Vagina (tissue), 2 donors: ENCODE results near the gene UBQLNL. TPM values are rescaled to one million over a fixed set of nuclear protein-coding genes. Genes with fewer than 3 reads are reported as not detected.

Experiments
- DNase-seq, 2 donors: peaks; one replicate each; pipeline ENCODE4 v3.0.0-alpha.2; 2017; ENCODE audit errors: extremely low spot score in 2 of 2
- H3K27ac ChIP-seq: fragments of 200-600 bp; sonication (generic); one replicate; pipeline ENCODE4 v1.5.1; 2019
- H3K27me3 ChIP-seq: fragments of 200-600 bp; sonication (generic); one replicate; pipeline ENCODE4 v1.5.1; 2019
- H3K36me3 ChIP-seq, 2 donors: fragments of 200-600 bp; sonication (generic); one replicate each; pipeline ENCODE4 v1.5.1; 2017 to 2019
- H3K4me1 ChIP-seq: fragments of 200-600 bp; sonication (generic); one replicate; pipeline ENCODE4 v1.5.1; 2019
- H3K4me3 ChIP-seq, 2 donors: fragments of 200-600 bp; sonication (generic); 1 replicate in 1 of 2; 2 replicates in 1 of 2; pipeline ENCODE4 v1.5.1; 2016 to 2019
- H3K9me3 ChIP-seq: fragments of 200-600 bp; sonication (generic); one replicate; pipeline ENCODE4 v1.5.1; 2019
- POLR2A ChIP-seq, 2 donors: fragments of 450-650 bp; IDR thresholded peaks; one replicate each; pipeline ENCODE4 v1.6.1; 2017; ENCODE audit warnings: antibody characterized with exemption in 2 of 2, mild to moderate bottlenecking in 2 of 2, moderate library complexity in 2 of 2
- POLR2AphosphoS5 ChIP-seq, 2 donors: sonication (generic); formaldehyde crosslinking; IDR thresholded peaks; one replicate each; pipeline ENCODE4 v1.9.0; 2017; ENCODE audit warnings: antibody characterized with exemption in 2 of 2, mild to moderate bottlenecking in 2 of 2, low read depth in 1 of 2; ENCODE audit not compliant: insufficient read depth in 1 of 2
- intact Hi-C: fragments of 100-400 bp; cut with DNase I; formaldehyde crosslinking; loops from one replicate; pipeline ENCODE4 v1.15.1; 2023
- total RNA-seq: library from RNA; depleted of rRNA; stranded (reverse); fragments of >200 nt; gene quantifications from one replicate; pipeline ENCODE4 v1.2.3, GENCODE V29; 2016
- TF ChIP-seq, protein P1 (sequence below), 3 experiments: fragments of 450-650 bp in 2 of 3; fragments of 200-600 bp in 1 of 3; sonication (generic) in 1 of 3; IDR thresholded peaks; one replicate each; pipeline ENCODE4 v1.5.1; 2017 to 2019; ENCODE audit warnings: antibody characterized with exemption in 3 of 3, mild to moderate bottlenecking in 2 of 3, moderate library complexity in 2 of 3

UBQLNL gene
- total RNA-seq, 1 donor from 2014 or later, result 0.98 TPM

DNA sequence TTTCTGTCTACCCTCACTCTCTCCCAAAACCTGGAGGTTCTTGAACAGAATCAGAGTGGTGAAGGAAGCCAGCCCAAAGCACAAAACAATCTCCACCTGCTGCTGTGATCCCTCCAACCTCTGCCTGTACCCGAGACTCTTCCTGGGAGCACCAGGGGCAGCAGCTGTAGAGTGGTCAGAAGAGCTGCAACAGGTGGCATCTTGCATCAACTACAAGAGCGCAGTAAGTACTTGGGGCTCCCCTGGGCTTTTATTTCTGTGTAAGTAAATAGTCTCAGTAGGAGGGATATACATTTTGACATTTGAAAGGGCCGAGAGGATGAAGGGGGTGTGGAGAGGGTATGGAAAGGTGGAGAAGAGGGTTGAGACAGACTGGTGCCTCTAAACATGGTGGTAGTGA is 8.3 kb upstream of the UBQLNL start:
- no peaks in the 10 kb centered on the region for H3K27me3 ChIP-seq
- H3K4me1 ChIP-seq, result no peaks in the 10 kb centered on the region
- H3K9me3 ChIP-seq, result no peaks in the 10 kb centered on the region
- TF ChIP-seq, protein P1, sequence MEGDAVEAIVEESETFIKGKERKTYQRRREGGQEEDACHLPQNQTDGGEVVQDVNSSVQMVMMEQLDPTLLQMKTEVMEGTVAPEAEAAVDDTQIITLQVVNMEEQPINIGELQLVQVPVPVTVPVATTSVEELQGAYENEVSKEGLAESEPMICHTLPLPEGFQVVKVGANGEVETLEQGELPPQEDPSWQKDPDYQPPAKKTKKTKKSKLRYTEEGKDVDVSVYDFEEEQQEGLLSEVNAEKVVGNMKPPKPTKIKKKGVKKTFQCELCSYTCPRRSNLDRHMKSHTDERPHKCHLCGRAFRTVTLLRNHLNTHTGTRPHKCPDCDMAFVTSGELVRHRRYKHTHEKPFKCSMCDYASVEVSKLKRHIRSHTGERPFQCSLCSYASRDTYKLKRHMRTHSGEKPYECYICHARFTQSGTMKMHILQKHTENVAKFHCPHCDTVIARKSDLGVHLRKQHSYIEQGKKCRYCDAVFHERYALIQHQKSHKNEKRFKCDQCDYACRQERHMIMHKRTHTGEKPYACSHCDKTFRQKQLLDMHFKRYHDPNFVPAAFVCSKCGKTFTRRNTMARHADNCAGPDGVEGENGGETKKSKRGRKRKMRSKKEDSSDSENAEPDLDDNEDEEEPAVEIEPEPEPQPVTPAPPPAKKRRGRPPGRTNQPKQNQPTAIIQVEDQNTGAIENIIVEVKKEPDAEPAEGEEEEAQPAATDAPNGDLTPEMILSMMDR (IDR thresholded peaks at IDR 0.05), result no peak
- TF ChIP-seq POLR2A (IDR thresholded peaks at IDR 0.05) (no peak), POLR2AphosphoS5 (IDR thresholded peaks at IDR 0.05; ENCODE audit: insufficient read depth in 1 of 2, low read depth in 1 of 2) (no peak)
- H3K4me3 ChIP-seq, result no peak overlapping the region
- intact Hi-C loops, result no loop called here
- DNase-seq, result no peak
- H3K27ac ChIP-seq, result no peak overlapping the region
- no peaks in the 10 kb centered on the region for H3K36me3 ChIP-seq

DNA sequence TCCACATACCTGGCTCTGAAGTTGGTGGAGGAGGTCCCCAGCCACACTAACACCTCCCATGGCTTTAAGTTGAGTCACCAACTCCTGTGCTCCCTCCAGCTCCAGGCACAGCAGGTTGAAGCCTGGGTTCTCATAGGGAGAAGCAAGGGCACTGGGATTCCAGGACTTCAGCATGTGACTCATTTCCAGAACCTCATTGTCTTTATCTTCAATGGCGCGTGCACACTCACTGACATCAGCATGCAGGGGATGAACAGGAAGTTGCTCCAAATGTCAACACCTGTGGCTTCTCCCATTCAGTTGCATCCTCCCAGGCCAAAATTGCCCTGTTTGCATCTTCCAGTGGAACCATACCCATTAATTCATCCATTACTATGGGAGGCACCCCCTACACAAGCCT is 5.8 kb upstream of the UBQLNL start:
- intact Hi-C loops, result no loop called here
- Histone ChIP-seq H3K9me3 (no peaks in the 10 kb centered on the region), H3K27me3 (no peaks in the 10 kb centered on the region), H3K4me3 (no peak overlapping the region), H3K4me1 (no peaks in the 10 kb centered on the region), H3K27ac (no peak overlapping the region), H3K36me3 (no peaks in the 10 kb centered on the region)
- no peak for TF ChIP-seq POLR2AphosphoS5 (IDR thresholded peaks at IDR 0.05; ENCODE audit: insufficient read depth in 1 of 2, low read depth in 1 of 2)
- TF ChIP-seq, protein P1 (IDR thresholded peaks at IDR 0.05), result no peak
- DNase-seq, result no peak

DNA sequence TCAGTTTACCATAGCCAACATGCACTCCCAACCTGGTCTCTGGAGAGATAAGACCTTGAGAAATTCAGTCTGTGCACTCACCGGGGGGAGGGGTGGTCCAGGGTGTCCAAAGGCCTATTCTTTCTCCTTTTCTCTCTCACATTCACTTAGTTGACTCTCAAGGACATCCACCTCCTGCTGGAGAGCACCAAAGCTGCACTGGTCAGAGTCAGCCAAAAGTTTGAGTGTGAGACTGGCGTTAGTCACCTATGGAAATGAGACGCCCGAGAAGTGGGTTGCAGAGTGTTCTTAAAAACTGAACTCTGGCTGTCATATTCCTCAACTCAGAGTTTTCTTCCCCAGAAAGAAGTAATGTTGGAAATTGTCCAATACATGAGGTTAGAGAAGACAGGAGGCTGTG is 5.0 kb upstream of the UBQLNL start:
- DNase-seq, result no peak
- no peaks in the 10 kb centered on the region for H3K36me3 ChIP-seq
- no peaks in the 10 kb centered on the region for H3K9me3 ChIP-seq
- no peaks in the 10 kb centered on the region for H3K27me3 ChIP-seq
- no peak overlapping the region for H3K27ac ChIP-seq
- intact Hi-C loops, result no loop called here
- TF ChIP-seq POLR2AphosphoS5 (IDR thresholded peaks at IDR 0.05; ENCODE audit: insufficient read depth in 1 of 2, low read depth in 1 of 2), result no peak
- TF ChIP-seq, protein P1 (IDR thresholded peaks at IDR 0.05), result no peak
- TF ChIP-seq POLR2A (IDR thresholded peaks at IDR 0.05), result no peak
- no peaks in the 10 kb centered on the region for H3K4me1 ChIP-seq
- no peak overlapping the region for H3K4me3 ChIP-seq

DNA sequence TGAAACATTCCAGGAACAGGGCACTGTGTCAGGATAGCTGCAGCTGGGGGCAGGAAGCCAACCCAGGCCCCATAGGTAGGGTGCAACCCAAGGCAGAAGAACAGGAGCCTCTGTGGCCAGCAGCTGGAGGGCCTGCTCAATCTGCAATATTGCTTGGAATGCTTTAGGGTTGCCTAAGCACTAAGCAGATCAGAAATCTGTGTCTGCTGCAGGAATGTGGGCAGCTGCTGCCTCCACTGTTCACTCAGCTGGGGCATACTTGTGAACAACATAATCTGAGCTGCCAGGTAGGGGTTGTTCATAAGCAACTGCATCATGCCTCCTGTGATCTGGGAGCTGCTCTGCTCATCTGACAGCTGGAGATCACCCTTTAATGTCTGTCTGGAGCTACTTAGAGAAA is 1.7 kb downstream of the UBQLNL start:
- H3K27ac ChIP-seq, result no peak overlapping the region
- H3K4me1 ChIP-seq, result no peaks in the 10 kb centered on the region
- intact Hi-C loops, result no loop called here
- no peaks in the 10 kb centered on the region for H3K36me3 ChIP-seq
- H3K9me3 ChIP-seq, result no peaks in the 10 kb centered on the region
- TF ChIP-seq, protein P1 (IDR thresholded peaks at IDR 0.05), result no peak
- TF ChIP-seq POLR2A (IDR thresholded peaks at IDR 0.05) (no peak), POLR2AphosphoS5 (IDR thresholded peaks at IDR 0.05; ENCODE audit: insufficient read depth in 1 of 2, low read depth in 1 of 2) (no peak)
- DNase-seq, result no peak
- H3K27me3 ChIP-seq, result no peaks in the 10 kb centered on the region
- no peak overlapping the region for H3K4me3 ChIP-seq

DNA sequence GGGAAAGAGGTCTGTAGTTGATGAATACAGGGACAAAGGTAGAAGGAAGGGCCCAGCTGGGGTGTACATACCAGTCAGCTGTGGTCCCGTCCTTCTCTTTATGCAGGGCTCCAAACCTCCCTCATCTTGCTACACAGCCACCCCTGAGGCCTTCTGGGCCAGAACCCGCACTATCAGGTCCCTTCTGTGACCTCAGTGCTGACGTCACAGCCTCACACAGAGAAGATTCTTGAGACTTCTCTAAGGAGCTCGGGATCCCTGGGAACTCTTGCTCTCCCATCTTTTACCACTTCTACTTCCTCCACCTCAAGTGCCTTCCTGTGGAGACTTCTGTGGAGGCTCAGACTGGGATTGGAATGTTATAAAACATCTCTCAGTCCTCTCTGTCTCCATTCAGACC is 6.7 kb downstream of the UBQLNL start, which contains the start of gene UBQLN3:
TSS of gene UBQLN3 (minus strand) at position 155 of the 400 bp plus-strand sequence. CDS start 399 bp downstream, outside the sequence.
- TF ChIP-seq POLR2A (IDR thresholded peaks at IDR 0.05), result no peak
- TF ChIP-seq, protein P1 (IDR thresholded peaks at IDR 0.05), result no peak
- no peak for TF ChIP-seq POLR2AphosphoS5 (IDR thresholded peaks at IDR 0.05; ENCODE audit: insufficient read depth in 1 of 2, low read depth in 1 of 2)
- intact Hi-C loops, result no loop called here
- Histone ChIP-seq H3K27me3 (no peaks in the 10 kb centered on the region), H3K36me3 (no peaks in the 10 kb centered on the region), H3K4me1 (no peaks in the 10 kb centered on the region), H3K27ac (no peak within 1 kb of the TSS), H3K9me3 (no peaks in the 10 kb centered on the region), H3K4me3 (no peak within 1 kb of the TSS)
- DNase-seq, result no peak
